Stimulated activated CD8-positive, alpha-beta memory T cell treated with anti-CD3 and anti-CD28 coated beads, Interleukin-2, amount 100 ng/mL, for 1 hour (primary cell): ENCODE results near the gene ALDH1L1.

Experiments
- DNase-seq, 2 donors: peaks; one replicate each; pipeline ENCODE4 v3.0.0-alpha.2; 2020; ENCODE audit warnings: low read depth in 2 of 2

Gene ALDH1L1

GRCh38 chr3:126154391-126155279 is 25.8 kb downstream of the ALDH1L1 start:
- no peak for DNase-seq

- no peak for DNase-seq
Measured at GRCh38 chr3:126153695-126154360, 26.6 kb downstream of the ALDH1L1 start.

- DNase-seq, result no peak
Measured at GRCh38 chr3:126152901-126153694, 27.3 kb downstream of the ALDH1L1 start.

- no peak for DNase-seq
Measured at GRCh38 chr3:126152458-126152857, 27.9 kb downstream of the ALDH1L1 start.

- no peak for DNase-seq
Measured at GRCh38 chr3:126151562-126152302, 28.7 kb downstream of the ALDH1L1 start.

- no peak for DNase-seq
Measured at GRCh38 chr3:126149960-126150515, 30.3 kb downstream of the ALDH1L1 start.

GRCh38 chr3:126149256-126149902 is 31.0 kb downstream of the ALDH1L1 start:
- no peak for DNase-seq

- DNase-seq, result no peak
Measured at GRCh38 chr3:126147932-126148683, 32.3 kb downstream of the ALDH1L1 start.

GRCh38 chr3:126147147-126147931 is 33.0 kb downstream of the ALDH1L1 start:
- no peak for DNase-seq

- no peak for DNase-seq
Measured at GRCh38 chr3:126146525-126147146, 33.8 kb downstream of the ALDH1L1 start.

GRCh38 chr3:126146034-126146433 is 34.4 kb downstream of the ALDH1L1 start:
- no peak for DNase-seq

GRCh38 chr3:126142652-126143051 is 37.7 kb downstream of the ALDH1L1 start:
- DNase-seq, result no peak

GRCh38 chr3:126137490-126138130 is 42.8 kb downstream of the ALDH1L1 start:
- DNase-seq, result no peak

GRCh38 chr3:126136428-126137220 is 43.8 kb downstream of the ALDH1L1 start:
- DNase-seq, result no peak

GRCh38 chr3:126135406-126136076 is 44.8 kb downstream of the ALDH1L1 start:
- DNase-seq, result no peak

GRCh38 chr3:126135071-126135405 is 45.3 kb downstream of the ALDH1L1 start:
- DNase-seq, result no peak
